K562 (cell line): ENCODE results near the gene OLFML1. TPM values are rescaled to one million over a fixed set of nuclear protein-coding genes. Genes with fewer than 3 reads are reported as not detected.

ENCODE experiments used
- ATAC-seq: fragments of 200-7000 bp; cut with Tn5 transposase; 3 replicates; pipeline ENCODE4 v1.9.1; 2020; ENCODE audit warnings: moderate library complexity
- BruUV-seq: library from RNA; stranded (reverse); fragments of 400-500 nt; replicated peaks from 2 replicates; lab custom pipeline; 2021; lab: Mats Ljungman, UMichigan
- CTCF ChIA-PET: fragments of 300-600 bp; formaldehyde crosslinking; extraction: SDS; loops from one replicate; lab custom pipeline; 2021; ENCODE audit warnings: low intra/inter-chr PET ratio; lab: Yijun Ruan, JAX
- POLR2A ChIA-PET: fragments of 300-600, 350-650 bp; sonication (Branson Sonifier 250); formaldehyde crosslinking; extraction: SDS; loops from one replicate; lab custom pipeline; 2021; ENCODE audit warnings: antibody characterized with exemption, inconsistent platforms; lab: Yijun Ruan, JAX
- DNase-seq, 4 experiments: peaks; one replicate each; pipeline versions ENCODE4 v3.0.0 to v3.0.0-alpha.2; 2011 to 2018; ENCODE audit warnings: low spot score in 3 of 4, mixed read lengths in 3 of 4; ENCODE audit errors: extremely low read depth in 1 of 4
- FAIRE-seq: peaks from 2 replicates; lab custom pipeline; 2011; peaks lifted over from hg19 to GRCh38; lab: Jason Lieb, UNC
- H2AFZ ChIP-seq: 2 replicates; pipeline ENCODE4 v1.6.0; 2011; ENCODE audit warnings: low read depth, low read length, control low read depth, inconsistent platforms
- H3K27ac ChIP-seq: fragments of 200-600 bp; 3 replicates; pipeline ENCODE4 v1.8.0; 2011; ENCODE audit warnings: low read depth, mild to moderate bottlenecking, control low read depth, inconsistent platforms, low read length, moderate library complexity, mixed read lengths; ENCODE audit errors: extremely low read depth
- H3K27me3 ChIP-seq, 2 experiments: fragments of 300-600 bp in 1 of 2; 2 replicates in 1 of 2; 3 replicates in 1 of 2; pipeline versions ENCODE4 v1.6.0 to v1.8.0; 2011; ENCODE audit warnings: inconsistent platforms in 2 of 2, low read length in 2 of 2, mild to moderate bottlenecking in 1 of 2, mixed read lengths in 1 of 2, moderate library complexity in 1 of 2; ENCODE audit not compliant: control insufficient read depth in 2 of 2, insufficient read depth in 2 of 2
- H3K36me3 ChIP-seq: fragments of 300-600 bp; 3 replicates; pipeline ENCODE4 v1.8.0; 2011; ENCODE audit warnings: mild to moderate bottlenecking, low read length, inconsistent platforms; ENCODE audit not compliant: control insufficient read depth, insufficient read depth
- H3K4me1 ChIP-seq, 2 experiments: fragments of 200-600 bp in 1 of 2; replicated peaks in 1 of 2; 2 replicates in 1 of 2; 3 replicates in 1 of 2; pipeline versions ENCODE4 v1.5.1 to v1.8.0; 2011; ENCODE audit warnings: inconsistent platforms in 2 of 2, low read length in 2 of 2, mild to moderate bottlenecking in 1 of 2, mixed read lengths in 1 of 2, moderate library complexity in 1 of 2; ENCODE audit not compliant: control insufficient read depth in 2 of 2, insufficient read depth in 2 of 2
- H3K4me2 ChIP-seq: 2 replicates; pipeline ENCODE4 v1.6.1; 2011; ENCODE audit warnings: low read length, control low read depth, inconsistent platforms, mixed read lengths; ENCODE audit not compliant: insufficient read depth
- H3K4me3 ChIP-seq: fragments of 200-600 bp; sonication (generic), shearing (Covaris generic); 2 replicates; pipeline ENCODE4 v1.5.1; 2016; ENCODE audit warnings: control low read depth, inconsistent platforms
- H3K79me2 ChIP-seq: fragments of 200-600 bp; 3 replicates; pipeline ENCODE4 v1.8.0; 2011; ENCODE audit warnings: low read length, inconsistent platforms; ENCODE audit not compliant: control insufficient read depth, insufficient read depth
- H3K9ac ChIP-seq, 2 experiments: 2 replicates each; pipeline versions ENCODE4 v1.6.0 to v1.6.1; 2011; ENCODE audit warnings: low read depth in 2 of 2, low read length in 2 of 2, control low read depth in 1 of 2, inconsistent platforms in 1 of 2, mild to moderate bottlenecking in 1 of 2, mixed read lengths in 1 of 2; ENCODE audit not compliant: insufficient read depth in 1 of 2
- H3K9me1 ChIP-seq: one replicate; pipeline ENCODE4 v1.6.0; 2011; ENCODE audit warnings: inconsistent platforms, mild to moderate bottlenecking, low read length, moderate library complexity; ENCODE audit not compliant: control insufficient read depth, insufficient read depth
- H3K9me3 ChIP-seq: replicated peaks from 2 replicates; pipeline ENCODE4 v1.5.1; 2011; ENCODE audit warnings: low read depth, low read length, inconsistent platforms; ENCODE audit not compliant: control insufficient read depth, insufficient read depth
- H4K20me1 ChIP-seq: replicated peaks from 2 replicates; pipeline ENCODE4 v1.6.1; 2011; ENCODE audit warnings: low read length, inconsistent platforms, mixed read lengths; ENCODE audit not compliant: control insufficient read depth, insufficient read depth
- BRD4 ChIP-seq: fragments of 200-600 bp; sonication (generic); IDR thresholded peaks from 2 replicates; pipeline ENCODE4 v1.6.1; 2017; ENCODE audit warnings: inconsistent platforms
- NFYB ChIP-seq: IDR thresholded peaks from 2 replicates; pipeline ENCODE4 v1.6.1; 2011; ENCODE audit warnings: mild to moderate bottlenecking, moderate library complexity; ENCODE audit not compliant: insufficient read length; ENCODE audit errors: extremely low read depth
- PTTG1 ChIP-seq: fragments of 450-650 bp; IDR thresholded peaks from 2 replicates; pipeline ENCODE4 v1.6.1; 2016; ENCODE audit warnings: low read depth, mild to moderate bottlenecking, missing genetic modification characterization, missing compliant biosample characterization
- SIRT6 ChIP-seq: IDR thresholded peaks from one replicate; pipeline ENCODE4 v1.6.1; 2012; ENCODE audit warnings: low read depth, mild to moderate bottlenecking, control low read depth, inconsistent platforms, low read length, moderate library complexity
- ZBTB7A ChIP-seq: IDR thresholded peaks from 2 replicates; pipeline ENCODE4 v1.6.1; 2011; ENCODE audit warnings: low read depth, mild to moderate bottlenecking, low read length, moderate library complexity, borderline replicate concordance; ENCODE audit not compliant: control insufficient read depth
- WGBS: fragments of 100-300 bp; shearing (Covaris generic); methylation state at CpG from one replicate; pipeline ENCODE4 v1.1.6; 2016; ENCODE audit warnings: low coverage, mixed read lengths; ENCODE audit not compliant: insufficient coverage; ENCODE audit errors: missing lambda C conversion rate; 5-methylcytosine and 5-hydroxymethylcytosine counted together
- in situ Hi-C: fragments of 300-500 bp; cut with MboI; formaldehyde crosslinking; loops from 4 replicates; pipeline ENCODE4 v1.15.0; 2018; ENCODE audit warnings: inconsistent platforms, mixed read lengths
- intact Hi-C: fragments of 100-400 bp; cut with micrococcal nuclease; formaldehyde crosslinking; loops from 2 replicates; pipeline ENCODE4 v1.14.2; 2022
- polyA plus RNA-seq, 8 experiments: library from polyadenylated mRNA; depleted of rRNA in 4 of 8; stranded (reverse) in 5 of 8; unstranded in 3 of 8; fragments of >200 nt; fragmentation: Nextera tagmentation in 2 of 8; fragmentation: Illumina TruSeq in 1 of 8; extraction: Ambion mirVana in 2 of 8; extraction: Trizol in 1 of 8; gene quantifications; 2 replicates each; pipeline versions ENCODE4 v1.2.1 to v1.2.3, GENCODE V29; 2011 to 2014; ENCODE audit warnings: inconsistent platforms in 1 of 8, missing spikeins in 1 of 8
- total RNA-seq, 7 experiments: library from RNA; depleted of rRNA in 6 of 7; stranded (reverse); fragments of >200 nt in 6 of 7; fragmentation: Illumina TruSeq in 2 of 7; extraction: Trizol in 2 of 7; gene quantifications; 2 replicates each; pipeline versions ENCODE4 v1.2.1 to v1.2.3, GENCODE V29; 2011 to 2021; ENCODE audit warnings: low replicate concordance in 1 of 7
- TF ChIP-seq, protein P1 (sequence below), 2 experiments: fragments of 450-650 bp; formaldehyde crosslinking in 1 of 2; IDR thresholded peaks; 2 replicates each; pipeline versions ENCODE4 v1.4.0 to v1.6.1; 2014 to 2020; ENCODE audit warnings: mild to moderate bottlenecking in 2 of 2, borderline replicate concordance in 1 of 2, low read depth in 1 of 2
- TF ChIP-seq, protein P2 (sequence below): fragments of 250-450 bp; sonication (Bioruptor Pico); IDR thresholded peaks from 2 replicates; pipeline ENCODE4 v1.5.0; 2020; ENCODE audit warnings: mild to moderate bottlenecking

The OLFML1 gene
- total and polyA plus RNA-seq, 9 of the 15 experiments (the other 6 are each of a cell fraction or from before 2014, with no cell fraction given) = not detected

GRCh38 chr11:7549681-7550080 lies 64.4 kb downstream of the OLFML1 start:
- H3K4me1 ChIP-seq = no peaks in the 10 kb centered on the region; a peak in 1 of 5 replicates
- H4K20me1 ChIP-seq = no peaks in the 10 kb centered on the region
- WGBS = 2% methylated on average over 4 of the region's 4 CpGs
- no peaks in the 10 kb centered on the region for H3K79me2 ChIP-seq
- no peak overlapping the region for H2AFZ ChIP-seq
- DNase-seq (no peak), FAIRE-seq (no peak), ATAC-seq (no peak)
- no TSS peak for BruUV-seq
- no peak overlapping the region for H3K4me3 ChIP-seq
- H3K27me3 ChIP-seq = peaks cover 0 to 18% of the 10 kb centered on the region in 2 experiments; a peak in 2 of 5 replicates
- no peaks in the 10 kb centered on the region for H3K36me3 ChIP-seq
- TF ChIP-seq ZBTB7A = no peak
- no peak for TF ChIP-seq NFYB
- TF ChIP-seq, protein P1, sequence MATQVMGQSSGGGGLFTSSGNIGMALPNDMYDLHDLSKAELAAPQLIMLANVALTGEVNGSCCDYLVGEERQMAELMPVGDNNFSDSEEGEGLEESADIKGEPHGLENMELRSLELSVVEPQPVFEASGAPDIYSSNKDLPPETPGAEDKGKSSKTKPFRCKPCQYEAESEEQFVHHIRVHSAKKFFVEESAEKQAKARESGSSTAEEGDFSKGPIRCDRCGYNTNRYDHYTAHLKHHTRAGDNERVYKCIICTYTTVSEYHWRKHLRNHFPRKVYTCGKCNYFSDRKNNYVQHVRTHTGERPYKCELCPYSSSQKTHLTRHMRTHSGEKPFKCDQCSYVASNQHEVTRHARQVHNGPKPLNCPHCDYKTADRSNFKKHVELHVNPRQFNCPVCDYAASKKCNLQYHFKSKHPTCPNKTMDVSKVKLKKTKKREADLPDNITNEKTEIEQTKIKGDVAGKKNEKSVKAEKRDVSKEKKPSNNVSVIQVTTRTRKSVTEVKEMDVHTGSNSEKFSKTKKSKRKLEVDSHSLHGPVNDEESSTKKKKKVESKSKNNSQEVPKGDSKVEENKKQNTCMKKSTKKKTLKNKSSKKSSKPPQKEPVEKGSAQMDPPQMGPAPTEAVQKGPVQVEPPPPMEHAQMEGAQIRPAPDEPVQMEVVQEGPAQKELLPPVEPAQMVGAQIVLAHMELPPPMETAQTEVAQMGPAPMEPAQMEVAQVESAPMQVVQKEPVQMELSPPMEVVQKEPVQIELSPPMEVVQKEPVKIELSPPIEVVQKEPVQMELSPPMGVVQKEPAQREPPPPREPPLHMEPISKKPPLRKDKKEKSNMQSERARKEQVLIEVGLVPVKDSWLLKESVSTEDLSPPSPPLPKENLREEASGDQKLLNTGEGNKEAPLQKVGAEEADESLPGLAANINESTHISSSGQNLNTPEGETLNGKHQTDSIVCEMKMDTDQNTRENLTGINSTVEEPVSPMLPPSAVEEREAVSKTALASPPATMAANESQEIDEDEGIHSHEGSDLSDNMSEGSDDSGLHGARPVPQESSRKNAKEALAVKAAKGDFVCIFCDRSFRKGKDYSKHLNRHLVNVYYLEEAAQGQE (IDR thresholded peaks at IDR 0.05; ENCODE audit: borderline replicate concordance) = no peak
- TF ChIP-seq, protein P1 (CRISPR knock-in tag; IDR thresholded peaks at IDR 0.05; ENCODE audit: low read depth) = no peak
- TF ChIP-seq SIRT6 = no peak
- TF ChIP-seq BRD4 = no peak
- no peak for TF ChIP-seq PTTG1
- TF ChIP-seq, protein P2, sequence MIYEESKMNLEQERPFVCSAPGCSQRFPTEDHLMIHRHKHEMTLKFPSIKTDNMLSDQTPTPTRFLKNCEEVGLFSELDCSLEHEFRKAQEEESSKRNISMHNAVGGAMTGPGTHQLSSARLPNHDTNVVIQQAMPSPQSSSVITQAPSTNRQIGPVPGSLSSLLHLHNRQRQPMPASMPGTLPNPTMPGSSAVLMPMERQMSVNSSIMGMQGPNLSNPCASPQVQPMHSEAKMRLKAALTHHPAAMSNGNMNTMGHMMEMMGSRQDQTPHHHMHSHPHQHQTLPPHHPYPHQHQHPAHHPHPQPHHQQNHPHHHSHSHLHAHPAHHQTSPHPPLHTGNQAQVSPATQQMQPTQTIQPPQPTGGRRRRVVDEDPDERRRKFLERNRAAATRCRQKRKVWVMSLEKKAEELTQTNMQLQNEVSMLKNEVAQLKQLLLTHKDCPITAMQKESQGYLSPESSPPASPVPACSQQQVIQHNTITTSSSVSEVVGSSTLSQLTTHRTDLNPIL (CRISPR knock-in tag) = no peak
- POLR2A ChIA-PET = no interaction called here
- no peak overlapping the region for H3K27ac ChIP-seq
- intact Hi-C loops = no loop called here
- no peaks in the 10 kb centered on the region for H3K9me1 ChIP-seq
- no peak overlapping the region for H3K4me2 ChIP-seq
- H3K9me3 ChIP-seq = no peaks in the 10 kb centered on the region
- in situ Hi-C loops = no loop called here
- CTCF ChIA-PET = no interaction called here
- H3K9ac ChIP-seq = no peak overlapping the region
